Left ventricle myocardium inferior (tissue), 1 donor: ENCODE measurements around the gene FERMT2. TPM values are rescaled to one million over a fixed set of nuclear protein-coding genes. Genes with fewer than 3 reads are reported as not detected.

Experiments used
- DNase-seq: peaks from one replicate; pipeline ENCODE4 v3.0.0-alpha.2; 2020
- H3K27ac ChIP-seq: fragments of 200-600 bp; replicated peaks from 2 replicates; pipeline ENCODE4 v1.8.0; 2021
- H3K27me3 ChIP-seq: fragments of 200-600 bp; 2 replicates; pipeline ENCODE4 v1.8.0; 2021; ENCODE audit warnings: low read depth
- H3K36me3 ChIP-seq: fragments of 200-600 bp; 2 replicates; pipeline ENCODE4 v1.8.0; 2021
- H3K4me1 ChIP-seq: fragments of 200-600 bp; 2 replicates; pipeline ENCODE4 v1.8.0; 2021
- H3K4me3 ChIP-seq: fragments of 200-600 bp; 2 replicates; pipeline ENCODE4 v1.8.0; 2021; ENCODE audit warnings: mild to moderate bottlenecking, moderate library complexity
- H3K9me3 ChIP-seq: fragments of 200-600 bp; replicated peaks from 2 replicates; pipeline ENCODE4 v1.8.0; 2021
- intact Hi-C: fragments of 100-400 bp; cut with micrococcal nuclease; formaldehyde crosslinking; loops from one replicate; pipeline ENCODE4 v1.11.0; 2022
- total RNA-seq: library from RNA; stranded (reverse); fragmentation: NEBNext Ultra II Directional; extraction: Animal tissue kit (Norgen Biotek cat#: 25700); gene quantifications from one replicate; pipeline ENCODE4 v1.2.1, GENCODE V29; 2021
- TF ChIP-seq, protein P1 (sequence below): fragments of 200-600 bp; IDR thresholded peaks from 2 replicates; pipeline ENCODE4 v1.8.0; 2021; ENCODE audit warnings: antibody characterized with exemption, mild to moderate bottlenecking, borderline replicate concordance
- donor health status: DM: no; HTN: yes; CAD: no; lungs with severe emphysema.

The FERMT2 gene
- total RNA-seq, 1 donor from 2014 or later, result 91.9 TPM

DNA sequence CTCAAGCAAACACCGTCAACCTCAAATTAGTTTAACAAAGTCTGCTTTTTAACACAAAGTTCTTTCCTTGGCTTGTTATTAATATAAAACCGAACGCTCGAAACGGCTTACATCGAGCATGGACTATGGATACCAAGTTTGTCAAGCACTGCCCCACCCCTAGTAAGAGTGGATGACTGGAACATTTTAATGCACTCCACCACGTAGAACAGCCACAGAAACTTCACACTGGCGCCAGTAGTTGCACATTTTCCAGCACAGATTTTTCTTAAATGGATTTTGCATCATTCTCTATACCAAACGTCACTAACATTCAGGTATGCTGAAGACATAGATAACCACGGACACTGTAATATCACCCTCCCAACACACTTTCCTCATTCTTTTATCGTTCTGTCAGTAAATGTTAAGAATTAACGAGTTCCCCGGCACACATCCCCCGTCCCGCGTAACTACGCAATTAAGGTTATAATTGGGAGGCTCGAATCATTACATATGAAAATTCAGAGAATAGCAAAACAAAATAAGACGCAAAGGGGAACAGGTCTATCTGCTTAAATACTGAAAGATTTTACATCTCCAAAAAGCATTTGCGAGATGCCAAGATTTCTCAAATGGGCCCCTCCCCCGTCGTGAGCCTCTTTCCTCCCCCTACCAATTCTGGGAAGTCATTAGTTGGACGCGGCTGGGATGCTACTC, 990 bp downstream of the FERMT2 start:
- TF ChIP-seq, protein P1, sequence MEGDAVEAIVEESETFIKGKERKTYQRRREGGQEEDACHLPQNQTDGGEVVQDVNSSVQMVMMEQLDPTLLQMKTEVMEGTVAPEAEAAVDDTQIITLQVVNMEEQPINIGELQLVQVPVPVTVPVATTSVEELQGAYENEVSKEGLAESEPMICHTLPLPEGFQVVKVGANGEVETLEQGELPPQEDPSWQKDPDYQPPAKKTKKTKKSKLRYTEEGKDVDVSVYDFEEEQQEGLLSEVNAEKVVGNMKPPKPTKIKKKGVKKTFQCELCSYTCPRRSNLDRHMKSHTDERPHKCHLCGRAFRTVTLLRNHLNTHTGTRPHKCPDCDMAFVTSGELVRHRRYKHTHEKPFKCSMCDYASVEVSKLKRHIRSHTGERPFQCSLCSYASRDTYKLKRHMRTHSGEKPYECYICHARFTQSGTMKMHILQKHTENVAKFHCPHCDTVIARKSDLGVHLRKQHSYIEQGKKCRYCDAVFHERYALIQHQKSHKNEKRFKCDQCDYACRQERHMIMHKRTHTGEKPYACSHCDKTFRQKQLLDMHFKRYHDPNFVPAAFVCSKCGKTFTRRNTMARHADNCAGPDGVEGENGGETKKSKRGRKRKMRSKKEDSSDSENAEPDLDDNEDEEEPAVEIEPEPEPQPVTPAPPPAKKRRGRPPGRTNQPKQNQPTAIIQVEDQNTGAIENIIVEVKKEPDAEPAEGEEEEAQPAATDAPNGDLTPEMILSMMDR, result no peak
- H3K27me3 ChIP-seq, result no peaks in the 10 kb centered on the region
- H3K4me3 ChIP-seq, result peak overlapping the region; percentile 95
- H3K27ac ChIP-seq, result peak overlapping the region; percentile 100
- no peak for DNase-seq
- no peaks in the 10 kb centered on the region for H3K9me3 ChIP-seq
- peaks cover 11% of the 10 kb centered on the region for H3K36me3 ChIP-seq
- H3K4me1 ChIP-seq, result peaks cover 71% of the 10 kb centered on the region
- intact Hi-C loops, result loop anchor here (10.0 kb wide), 2 partner anchors 55 to 95 kb away; no protein-coding TSS in a partner anchor

DNA sequence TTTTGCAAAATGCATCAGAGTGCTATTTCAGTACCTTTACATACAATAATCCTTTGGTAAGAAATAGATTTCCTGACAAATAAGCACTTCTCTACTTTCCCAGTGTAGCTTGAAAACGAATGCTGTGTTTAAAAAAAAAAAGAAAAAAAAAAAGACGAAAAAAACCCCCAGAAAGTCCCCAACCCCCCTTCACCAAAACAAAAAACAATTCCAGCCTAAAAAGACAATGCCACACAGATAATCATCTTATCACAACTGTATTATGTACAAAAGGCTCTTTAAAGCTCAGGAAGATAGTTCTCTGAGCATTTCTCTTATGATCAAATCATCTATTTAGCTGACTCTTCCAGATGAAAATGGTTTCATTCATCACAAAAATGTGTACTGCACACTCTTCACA, 1.6 kb downstream of the FERMT2 start:
- Histone ChIP-seq H3K27ac (peak overlapping the region; percentile 100), H3K4me1 (peaks cover 77% of the 10 kb centered on the region), H3K4me3 (peak overlapping the region; percentile 95), H3K27me3 (no peaks in the 10 kb centered on the region), H3K9me3 (no peaks in the 10 kb centered on the region), H3K36me3 (peaks cover 11% of the 10 kb centered on the region)
- TF ChIP-seq, protein P1, result no peak
- intact Hi-C loops, result loop anchor here (10.0 kb wide), 1 partner anchor 54 kb away; no protein-coding TSS in a partner anchor
- DNase-seq, result no peak

DNA sequence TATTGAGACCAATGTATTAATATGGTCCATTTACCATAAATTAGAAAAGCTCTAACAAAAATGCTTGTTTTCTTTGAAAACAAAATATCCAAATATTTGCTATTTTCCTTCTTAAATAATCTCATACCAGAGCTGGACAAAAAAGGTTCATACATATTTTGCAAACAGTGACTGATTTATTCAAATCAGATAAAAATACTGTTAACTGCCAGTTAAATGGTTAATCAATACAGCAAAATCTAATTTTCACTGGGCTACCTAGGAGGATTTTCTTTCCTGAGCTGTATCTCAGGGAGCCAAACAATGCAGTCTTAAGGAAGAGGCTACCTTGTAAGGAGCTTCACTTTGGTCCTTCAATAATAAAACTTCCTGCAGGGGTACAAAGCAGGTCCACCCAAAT, 2.0 kb downstream of the FERMT2 start:
- DNase-seq, result no peak
- Histone ChIP-seq H3K4me3 (peak overlapping the region; percentile 95), H3K27ac (peak overlapping the region; percentile 100), H3K4me1 (peaks cover 81% of the 10 kb centered on the region), H3K9me3 (no peaks in the 10 kb centered on the region), H3K27me3 (no peaks in the 10 kb centered on the region), H3K36me3 (peaks cover 11% of the 10 kb centered on the region)
- TF ChIP-seq, protein P1, result no peak
- intact Hi-C loops, result loop anchor here (10.0 kb wide), 1 partner anchor 54 kb away; no protein-coding TSS in a partner anchor

DNA sequence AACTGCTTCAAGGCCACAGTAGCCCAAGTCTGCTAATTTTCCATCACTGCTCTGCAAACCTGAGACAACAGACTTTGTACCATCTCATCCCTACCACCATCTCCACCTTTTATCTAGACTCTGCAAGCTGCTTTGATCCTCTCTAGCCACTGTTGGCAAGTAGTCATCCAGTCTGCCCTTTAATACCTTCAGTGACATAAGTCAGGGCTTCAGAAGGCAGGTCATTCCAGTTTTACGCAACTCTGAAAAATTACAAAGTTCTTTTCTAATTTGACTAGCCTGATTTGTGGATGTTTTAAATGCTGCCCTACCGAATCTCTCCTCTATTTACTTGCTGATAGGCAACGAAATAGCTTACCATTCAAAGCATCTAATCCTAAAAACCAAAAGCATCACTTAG, 2.8 kb downstream of the FERMT2 start:
- TF ChIP-seq, protein P1, result no peak
- H3K36me3 ChIP-seq, result peaks cover 11% of the 10 kb centered on the region
- DNase-seq, result no peak
- peak overlapping the region; percentile 100 for H3K27ac ChIP-seq
- peak overlapping the region; percentile 95 for H3K4me3 ChIP-seq
- H3K4me1 ChIP-seq, result peaks cover 89% of the 10 kb centered on the region
- H3K9me3 ChIP-seq, result no peaks in the 10 kb centered on the region
- no peaks in the 10 kb centered on the region for H3K27me3 ChIP-seq
- intact Hi-C loops, result loop anchor here (10.0 kb wide), 1 partner anchor 53 kb away; no protein-coding TSS in a partner anchor

DNA sequence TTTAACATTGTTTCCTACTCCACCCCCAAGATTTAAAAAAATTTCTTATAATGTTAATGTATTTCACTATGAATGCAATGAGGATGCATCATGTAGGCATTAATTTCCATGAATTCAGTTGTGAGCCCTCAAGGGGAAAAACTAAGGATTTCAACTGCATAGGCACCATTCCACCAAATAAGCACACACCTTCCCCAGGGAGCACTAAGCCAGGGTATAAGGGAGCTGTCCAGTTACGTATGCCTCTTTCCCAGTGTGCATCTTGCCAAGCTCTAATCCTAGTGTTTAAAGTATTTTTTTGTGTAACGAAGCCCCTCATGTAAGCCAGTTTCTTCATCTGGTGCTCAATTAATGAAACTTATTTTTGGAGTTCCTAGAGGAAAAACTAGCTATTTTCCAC, 6.6 kb downstream of the FERMT2 start:
- H3K4me1 ChIP-seq, result peaks cover 94% of the 10 kb centered on the region
- intact Hi-C loops, result loop anchor here (10.0 kb wide), 1 partner anchor 49 kb away; no protein-coding TSS in a partner anchor
- H3K27ac ChIP-seq, result no peak overlapping the region
- no peak overlapping the region for H3K4me3 ChIP-seq
- H3K27me3 ChIP-seq, result no peaks in the 10 kb centered on the region
- TF ChIP-seq, protein P1, result no peak
- H3K36me3 ChIP-seq, result peaks cover 11% of the 10 kb centered on the region
- no peak for DNase-seq
- no peaks in the 10 kb centered on the region for H3K9me3 ChIP-seq
